Body of pancreas (tissue), 4 donors: ENCODE results near the gene SLC16A11.

Experiments used
- POLR2A ChIP-seq, 3 donors: fragments of 450-650 bp; IDR thresholded peaks; one replicate each; pipeline ENCODE4 v1.6.1; 2016; ENCODE audit warnings: antibody characterized with exemption in 3 of 3, mild to moderate bottlenecking in 2 of 3
- TF ChIP-seq, protein P1 (sequence below), 7 experiments: fragments of 450-650 bp in 4 of 7; fragments of 200-600 bp in 3 of 7; sonication (generic) in 3 of 7; IDR thresholded peaks; one replicate each; pipeline ENCODE4 v1.5.1; 2016 to 2019; ENCODE audit warnings: antibody characterized with exemption in 7 of 7

DNA sequence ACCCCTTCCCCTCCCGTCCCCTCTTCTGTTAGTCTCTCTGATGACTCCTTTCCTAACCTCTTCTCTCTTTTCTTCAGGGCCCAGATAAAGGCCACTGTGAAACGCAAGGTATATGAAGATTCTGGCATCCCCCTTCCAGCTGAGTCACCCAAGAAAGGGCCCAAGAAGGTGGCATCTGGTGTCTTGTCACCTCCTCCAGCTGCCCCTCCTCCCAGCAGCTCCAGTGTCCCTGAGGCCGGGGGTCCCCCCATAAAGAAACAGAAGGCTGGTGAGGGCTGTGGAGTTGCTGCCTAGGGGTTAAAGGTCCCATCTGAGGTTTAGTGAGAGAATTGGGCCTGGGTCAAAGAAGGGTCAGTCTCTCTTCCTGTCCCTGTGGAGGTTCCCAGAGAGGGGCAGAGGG, 27.5 kb downstream of the SLC16A11 start:
- TF ChIP-seq, protein P1, sequence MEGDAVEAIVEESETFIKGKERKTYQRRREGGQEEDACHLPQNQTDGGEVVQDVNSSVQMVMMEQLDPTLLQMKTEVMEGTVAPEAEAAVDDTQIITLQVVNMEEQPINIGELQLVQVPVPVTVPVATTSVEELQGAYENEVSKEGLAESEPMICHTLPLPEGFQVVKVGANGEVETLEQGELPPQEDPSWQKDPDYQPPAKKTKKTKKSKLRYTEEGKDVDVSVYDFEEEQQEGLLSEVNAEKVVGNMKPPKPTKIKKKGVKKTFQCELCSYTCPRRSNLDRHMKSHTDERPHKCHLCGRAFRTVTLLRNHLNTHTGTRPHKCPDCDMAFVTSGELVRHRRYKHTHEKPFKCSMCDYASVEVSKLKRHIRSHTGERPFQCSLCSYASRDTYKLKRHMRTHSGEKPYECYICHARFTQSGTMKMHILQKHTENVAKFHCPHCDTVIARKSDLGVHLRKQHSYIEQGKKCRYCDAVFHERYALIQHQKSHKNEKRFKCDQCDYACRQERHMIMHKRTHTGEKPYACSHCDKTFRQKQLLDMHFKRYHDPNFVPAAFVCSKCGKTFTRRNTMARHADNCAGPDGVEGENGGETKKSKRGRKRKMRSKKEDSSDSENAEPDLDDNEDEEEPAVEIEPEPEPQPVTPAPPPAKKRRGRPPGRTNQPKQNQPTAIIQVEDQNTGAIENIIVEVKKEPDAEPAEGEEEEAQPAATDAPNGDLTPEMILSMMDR (IDR thresholded peaks at IDR 0.05): no peak
- TF ChIP-seq POLR2A (IDR thresholded peaks at IDR 0.05): no peak
